NCI-H2107 treated with DMSO at 0.1 percent for 48 hours (cell line): ENCODE results near the gene DENND1A.

Source experiments
- DNase-seq: peaks from one replicate; lab custom pipeline; 2025; ENCODE audit not compliant: unreplicated experiment; lab: John Stamatoyannopoulos, UW

DENND1A gene

GRCh38 chr9:123689701-123690428 lies 240.1 kb downstream of the DENND1A start:
- DNase-seq: no peak

- peak; percentile 56 for DNase-seq
These were observed 242.6 kb downstream of the DENND1A start for GRCh38 chr9:123687246-123687751.

DNA sequence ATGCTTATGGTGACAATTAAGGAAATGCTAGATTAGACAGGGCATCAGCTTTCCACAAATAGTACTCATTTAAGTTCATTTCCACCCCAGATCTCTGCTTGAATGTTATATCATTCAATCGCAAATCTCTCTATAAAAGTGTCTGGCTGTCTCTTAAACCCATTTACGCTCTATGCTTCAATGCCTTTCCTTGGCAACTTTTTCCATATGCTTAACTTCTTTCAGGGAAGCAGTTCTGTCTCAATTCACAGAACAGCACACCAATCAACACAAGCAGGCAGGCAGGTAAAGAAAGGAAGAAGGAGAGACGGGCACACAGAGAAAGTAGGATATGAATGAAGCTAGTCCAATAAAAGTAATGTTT lies 243.1 kb downstream of the DENND1A start:
- DNase-seq: no peak

DNA sequence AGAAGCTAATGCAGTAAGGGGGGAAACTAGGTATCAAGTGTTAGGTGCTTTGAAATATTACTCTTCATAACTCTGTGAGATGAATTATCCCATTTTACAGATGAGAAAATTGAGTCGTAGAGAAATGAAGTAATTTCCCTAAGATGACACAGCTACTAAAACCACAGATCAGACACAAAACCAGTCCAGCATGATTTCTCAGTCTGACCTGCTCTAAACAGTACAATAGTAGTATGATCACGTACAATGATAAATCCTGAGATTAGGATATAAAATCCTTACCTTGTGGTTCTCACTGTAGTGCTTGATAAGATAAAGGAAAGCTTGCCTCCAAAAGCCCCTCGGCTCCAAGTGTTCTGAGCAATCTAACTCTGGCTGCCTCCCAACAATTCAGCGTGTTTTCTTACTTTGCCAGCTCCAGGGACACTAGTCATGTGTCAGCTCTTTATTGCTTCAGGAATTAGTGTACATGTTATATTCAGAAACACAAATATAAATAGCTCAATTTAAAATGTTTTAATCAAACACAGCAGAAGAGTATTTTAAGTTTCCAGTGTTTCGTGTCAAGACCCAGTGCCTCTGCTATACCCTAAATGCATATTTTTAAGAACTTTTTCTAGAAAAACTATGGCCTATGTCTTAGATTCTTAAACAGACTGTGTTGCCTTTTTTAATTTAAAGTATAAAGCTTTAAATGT lies 243.6 kb downstream of the DENND1A start:
- DNase-seq: peak; percentile 28

- DNase-seq: peak; percentile 91
These were observed 244.3 kb downstream of the DENND1A start for GRCh38 chr9:123685489-123686083.

DNA sequence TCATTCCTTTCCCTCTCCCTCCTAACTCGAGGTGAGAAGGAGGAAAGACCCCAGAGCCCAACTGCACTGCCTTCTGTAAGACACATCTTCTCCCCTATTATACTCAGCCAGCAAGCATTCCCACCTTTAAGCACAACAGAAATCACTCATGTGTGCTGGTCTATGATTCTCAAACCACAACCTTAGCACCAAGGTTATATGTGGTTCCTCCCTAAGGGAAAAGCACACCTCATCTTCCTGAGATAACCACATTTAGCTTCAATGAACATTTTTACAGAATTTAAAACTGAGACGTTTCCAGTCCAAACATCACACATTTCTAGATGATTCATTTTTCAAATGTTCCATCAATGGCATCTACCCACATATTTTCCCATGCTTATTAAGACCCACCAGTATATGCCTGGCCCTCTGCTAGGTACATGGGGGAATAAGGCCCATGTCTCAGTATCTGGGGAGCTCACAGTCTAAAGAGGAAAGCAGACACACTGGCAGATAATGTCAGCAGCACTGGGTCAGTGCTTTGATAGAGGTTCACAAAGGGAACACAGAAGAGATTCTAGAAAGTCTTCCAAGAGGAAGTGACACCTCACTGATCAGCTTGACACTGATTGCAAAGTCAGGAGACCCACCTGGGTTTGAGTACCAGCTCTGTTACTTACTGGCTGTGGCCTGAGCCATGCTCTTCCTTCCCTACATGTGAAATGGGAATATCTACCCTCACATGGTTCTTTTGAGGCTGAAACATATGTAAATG lies 245.4 kb downstream of the DENND1A start:
- no peak for DNase-seq

DNA sequence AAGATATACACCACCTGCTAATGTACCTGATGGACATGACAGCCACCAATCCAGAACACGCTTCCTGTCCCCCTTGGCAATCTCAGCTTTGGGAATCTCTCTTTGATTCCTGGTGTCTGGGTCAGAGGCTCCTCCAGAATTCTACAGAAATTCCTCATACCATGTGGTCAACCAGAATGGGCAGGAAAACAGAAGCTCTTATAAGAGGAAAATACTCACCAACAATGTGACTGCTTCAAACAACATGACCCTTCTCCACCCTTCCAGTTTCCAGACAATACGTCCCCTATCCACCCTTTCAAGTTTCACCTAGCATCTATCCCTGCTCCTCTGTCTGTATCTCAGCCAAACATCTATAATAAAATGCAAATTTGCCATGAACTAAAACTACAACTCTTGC lies 247.2 kb downstream of the DENND1A start:
- DNase-seq: no peak

GRCh38 chr9:123680352-123680751 lies 249.6 kb downstream of the DENND1A start:
- no peak for DNase-seq

DNA sequence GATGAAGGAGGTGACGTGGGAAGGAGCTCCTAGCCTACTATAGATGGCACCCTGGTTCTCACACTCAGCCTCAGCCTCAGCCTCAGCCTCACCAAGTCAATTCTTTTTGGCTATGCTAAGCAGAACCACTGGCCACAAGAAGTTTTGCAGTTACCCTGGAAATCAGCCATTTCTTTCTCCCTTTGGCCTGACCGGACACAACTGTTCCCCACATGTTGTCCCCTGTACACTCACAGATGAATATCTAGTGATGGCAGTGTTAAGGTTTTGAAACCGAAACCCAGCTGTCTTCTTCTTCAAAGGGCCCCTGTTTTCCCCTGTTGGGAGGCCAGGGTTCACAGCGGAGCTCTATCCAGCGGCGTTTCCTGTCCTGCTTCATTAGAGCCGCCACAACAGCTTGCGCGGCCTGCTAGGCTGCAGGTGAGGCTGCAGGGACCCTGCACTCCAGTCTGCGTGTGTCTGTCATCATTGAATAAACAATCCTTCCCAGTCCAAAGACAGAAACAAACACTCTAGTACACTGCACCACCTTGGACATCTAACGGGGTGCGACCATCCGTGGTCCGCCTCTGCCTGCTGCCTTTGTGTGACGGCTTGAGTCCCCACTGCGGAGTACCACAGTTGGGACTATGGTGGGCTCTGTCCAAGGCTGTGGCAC lies 250.5 kb downstream of the DENND1A start:
- DNase-seq: no peak

GRCh38 chr9:123678878-123679329 lies 251.0 kb downstream of the DENND1A start:
- DNase-seq: no peak

GRCh38 chr9:123678038-123678877 lies 251.7 kb downstream of the DENND1A start:
- DNase-seq: peak; percentile 52

GRCh38 chr9:123676869-123677268 lies 253.1 kb downstream of the DENND1A start:
- no peak for DNase-seq

DNA sequence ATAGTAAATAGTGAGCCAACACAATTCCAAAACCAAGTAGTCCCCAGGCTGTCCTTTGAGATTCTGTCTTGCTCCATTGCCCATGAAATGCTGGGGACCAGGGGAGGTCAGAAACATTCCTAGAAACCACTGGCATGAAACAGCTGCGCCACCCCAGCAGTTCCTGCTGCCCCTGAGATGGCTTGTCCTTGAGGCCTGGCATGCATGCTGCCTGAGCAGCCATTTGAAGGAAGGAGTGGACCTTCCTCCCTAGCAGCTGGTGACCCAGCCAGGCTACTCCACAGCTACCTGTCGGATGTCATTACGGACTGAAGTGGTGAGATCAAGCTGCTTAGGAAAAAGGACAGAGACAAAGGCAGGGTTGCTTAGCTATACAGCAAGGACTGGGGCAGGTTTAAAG lies 260.6 kb downstream of the DENND1A start:
- peak; percentile 25 for DNase-seq

- DNase-seq: no peak
These were observed 266.4 kb downstream of the DENND1A start for GRCh38 chr9:123663529-123663928.

DNA sequence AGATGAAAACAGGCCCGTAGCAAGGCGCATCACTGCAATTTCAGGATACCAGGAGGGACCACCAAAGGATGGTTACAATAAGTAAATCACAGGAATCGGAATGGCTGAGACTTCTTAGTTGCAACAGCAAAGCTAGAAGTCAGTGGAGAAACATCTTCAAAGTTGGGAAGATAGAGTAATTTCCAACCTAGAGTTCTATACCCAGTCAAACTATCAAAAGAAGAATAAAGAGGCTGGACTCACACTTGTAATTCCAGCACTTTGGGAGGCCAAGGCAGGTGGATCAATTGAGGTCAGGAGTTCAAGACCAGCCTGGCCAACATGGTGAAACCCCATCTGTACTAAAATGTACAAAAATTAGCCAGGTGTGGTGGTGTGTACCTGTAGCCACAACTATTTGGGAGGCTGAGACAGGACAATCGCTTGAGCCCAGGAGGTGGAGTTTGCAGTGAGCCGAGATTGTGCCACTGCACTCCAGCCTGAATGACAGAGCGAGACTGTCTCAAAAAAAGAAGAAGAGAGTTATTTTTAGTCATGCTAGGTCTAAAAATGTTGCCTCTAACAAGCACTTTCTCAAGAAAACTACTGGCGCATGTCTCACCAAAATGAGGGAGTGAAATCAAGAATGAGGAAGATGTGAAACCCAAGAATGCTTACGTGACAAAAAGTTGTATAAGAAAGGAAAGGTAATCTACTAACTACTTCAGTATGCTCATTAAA lies 267.7 kb downstream of the DENND1A start:
- no peak for DNase-seq

- no peak for DNase-seq
These were observed 269.0 kb downstream of the DENND1A start for GRCh38 chr9:123660691-123661466.

GRCh38 chr9:123659358-123659757 lies 270.6 kb downstream of the DENND1A start:
- no peak for DNase-seq

- DNase-seq: no peak
These were observed 271.1 kb downstream of the DENND1A start for GRCh38 chr9:123658792-123659191.
